Activated naive CD8-positive, alpha-beta T cell treated with anti-CD3 and anti-CD28 coated beads, Interleukin-2, amount 50 U/mL, for 24 hours (primary cell): ENCODE results near the gene ATM.
"Not testable (repeated sequence)": the region's sequence is repeated elsewhere in the genome, so short reads cannot be mapped to it uniquely, and the experiment has no call there.

Experiments
- ATAC-seq: fragments of 150-1000 bp; cut with Tn5 transposase; one replicate; pipeline ENCODE4 v1.10.0; 2021
- DNase-seq: peaks from one replicate; pipeline ENCODE4 v3.0.0; 2021
- H3K27ac Mint-ChIP-seq: one replicate; pipeline ENCODE4 v1.8.0; 2021; ENCODE audit warnings: mild to moderate bottlenecking, mixed read lengths
- H3K27me3 Mint-ChIP-seq: one replicate; pipeline ENCODE4 v1.8.0; 2021; ENCODE audit warnings: mixed read lengths
- H3K36me3 Mint-ChIP-seq: one replicate; pipeline ENCODE4 v1.8.0; 2021; ENCODE audit warnings: low read depth, mixed read lengths
- H3K4me1 Mint-ChIP-seq: one replicate; pipeline ENCODE4 v1.8.0; 2021; ENCODE audit warnings: mixed read lengths
- H3K4me3 Mint-ChIP-seq: one replicate; pipeline ENCODE4 v1.8.0; 2021; ENCODE audit warnings: mild to moderate bottlenecking, moderate library complexity, mixed read lengths
- H3K9me3 Mint-ChIP-seq: one replicate; pipeline ENCODE4 v1.8.0; 2021; ENCODE audit warnings: mixed read lengths

Gene ATM

DNA sequence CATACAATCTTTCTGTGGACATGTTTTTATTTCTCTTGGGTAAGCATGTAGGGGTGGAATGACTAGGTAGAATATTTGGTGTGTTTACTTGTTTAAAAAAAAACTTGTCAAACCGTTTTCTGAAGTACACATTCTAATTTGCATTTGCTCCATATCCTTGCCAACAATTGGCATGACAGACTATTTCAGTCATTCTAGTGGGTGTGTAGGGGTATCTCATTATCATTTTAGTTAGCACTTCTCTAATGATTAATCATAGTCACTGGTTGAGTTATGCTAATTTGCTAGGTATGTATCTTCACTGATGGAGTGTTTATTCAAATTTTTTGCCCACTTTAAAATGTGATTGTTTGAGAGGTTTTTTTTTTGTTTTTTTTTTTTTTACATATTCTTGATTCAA, 180.2 kb downstream of the ATM start:
- Mint-ChIP-seq H3K9me3 (no peaks in the 10 kb centered on the region), H3K27me3 (no peaks in the 10 kb centered on the region), H3K36me3 (no peaks in the 10 kb centered on the region), H3K4me1 (no peaks in the 10 kb centered on the region), H3K27ac (no peak overlapping the region), H3K4me3 (no peak overlapping the region)
- ATAC-seq = no peak
- no peak for DNase-seq

- H3K27ac Mint-ChIP-seq = no peak overlapping the region
- no peaks in the 10 kb centered on the region for H3K9me3 Mint-ChIP-seq
- H3K36me3 Mint-ChIP-seq = no peaks in the 10 kb centered on the region
- no peaks in the 10 kb centered on the region for H3K4me1 Mint-ChIP-seq
- no peaks in the 10 kb centered on the region for H3K27me3 Mint-ChIP-seq
- ATAC-seq = no peak
- H3K4me3 Mint-ChIP-seq = no peak overlapping the region
- DNase-seq = no peak
These were observed 182.8 kb downstream of the ATM start for GRCh38 chr11:108405706-108406105.

GRCh38 chr11:108414958-108415357, 192.1 kb downstream of the ATM start:
- H3K27ac Mint-ChIP-seq = no peak overlapping the region
- ATAC-seq (no peak), DNase-seq (no peak)
- no peaks in the 10 kb centered on the region for H3K27me3 Mint-ChIP-seq
- H3K4me3 Mint-ChIP-seq = no peak overlapping the region
- H3K9me3 Mint-ChIP-seq = peaks cover 12% of the 10 kb centered on the region
- no peaks in the 10 kb centered on the region for H3K36me3 Mint-ChIP-seq
- H3K4me1 Mint-ChIP-seq = no peaks in the 10 kb centered on the region

DNA sequence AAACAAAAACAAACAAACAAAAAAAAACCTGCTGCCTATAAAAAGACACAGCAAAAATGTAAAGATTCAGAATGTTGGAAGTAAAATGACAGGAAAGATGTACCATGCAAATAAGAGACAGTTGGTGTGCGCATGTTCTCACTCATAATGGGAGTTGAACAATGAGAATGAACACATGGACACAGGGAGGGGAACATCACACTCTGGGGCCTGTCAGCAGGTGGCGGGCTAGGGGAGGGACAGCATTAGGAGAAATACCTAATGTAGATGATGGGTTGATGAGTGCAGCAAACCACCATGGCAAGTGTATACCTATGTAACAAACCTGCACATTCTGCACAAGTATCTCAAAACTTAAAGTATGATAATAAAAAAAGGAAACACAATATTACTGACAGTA, 194.7 kb downstream of the ATM start:
- H3K27ac Mint-ChIP-seq, H3K4me3 Mint-ChIP-seq, ATAC-seq, H3K36me3 Mint-ChIP-seq, H3K4me1 Mint-ChIP-seq, H3K27me3 Mint-ChIP-seq: not testable (repeated sequence)
- peaks cover 12% of the 10 kb centered on the region for H3K9me3 Mint-ChIP-seq
- peak; percentile 8 for DNase-seq
